B cell (primary cell): Measurements from ENCODE around the gene FOXD3. TPM values are rescaled to one million over a fixed set of nuclear protein-coding genes. Genes with fewer than 3 reads are reported as not detected.

Experiments used
- ATAC-seq: fragments of 200-7000 bp; cut with Tn5 transposase; one replicate; pipeline ENCODE4 v1.10.0; 2021; ENCODE audit warnings: low read depth, mild to moderate bottlenecking, moderate number of reproducible peaks, moderate library complexity
- CTCF ChIA-PET: fragments of 350-600 bp; sonication (Branson Sonifier 250); formaldehyde crosslinking; loops from one replicate; lab custom pipeline; 2021; ENCODE audit warnings: antibody characterized with exemption, inconsistent platforms; lab: Charles Lee
- POLR2A ChIA-PET: fragments of 350-600 bp; sonication (Branson Sonifier 250); formaldehyde crosslinking; loops from one replicate; lab custom pipeline; 2021; ENCODE audit warnings: antibody characterized with exemption; lab: Charles Lee
- DNase-seq: peaks from one replicate; pipeline ENCODE4 v3.0.0; 2013
- H2AFZ ChIP-seq: 2 replicates; pipeline ENCODE4 v1.6.1; 2012; ENCODE audit warnings: mild to moderate bottlenecking, low read depth, low read length; ENCODE audit not compliant: insufficient read depth, poor library complexity, severe bottlenecking
- H3K27ac ChIP-seq, 2 donors: 1 replicate in 1 of 2; 2 replicates in 1 of 2; pipeline ENCODE4 v1.5.1; 2012 to 2013; ENCODE audit warnings: low read length in 2 of 2, mild to moderate bottlenecking in 2 of 2, moderate library complexity in 1 of 2
- H3K27me3 ChIP-seq, 4 experiments: fragments of 200-600 bp in 1 of 4; sonication (generic) in 1 of 4; replicated peaks in 1 of 4; 1 replicate in 2 of 4; 2 replicates in 2 of 4; pipeline versions ENCODE4 v1.6.1 to v1.7.0; 2013 to 2016; ENCODE audit warnings: low read length in 3 of 4, mild to moderate bottlenecking in 2 of 4, mixed read lengths in 1 of 4, moderate library complexity in 1 of 4; ENCODE audit not compliant: insufficient read depth in 4 of 4, control insufficient read depth in 3 of 4; ENCODE audit errors: control extremely low read depth in 1 of 4
- H3K36me3 ChIP-seq, 2 experiments: replicated peaks in 1 of 2; 1 replicate in 1 of 2; 2 replicates in 1 of 2; pipeline versions ENCODE4 v1.6.1 to v1.7.1; 2013; ENCODE audit warnings: low read length in 1 of 2; ENCODE audit not compliant: insufficient read depth in 2 of 2, control insufficient read depth in 1 of 2; ENCODE audit errors: control extremely low read depth in 1 of 2, extremely low read depth in 1 of 2
- H3K4me1 ChIP-seq, 2 donors: fragments of 200-600 bp in 1 of 2; sonication (generic) in 1 of 2; 1 replicate in 1 of 2; 2 replicates in 1 of 2; pipeline versions ENCODE4 v1.5.1 to v1.6.1; 2013 to 2017; ENCODE audit warnings: low read length in 2 of 2; ENCODE audit not compliant: control insufficient read depth in 2 of 2, insufficient read depth in 2 of 2
- H3K4me2 ChIP-seq: replicated peaks from 2 replicates; pipeline ENCODE3; 2012; ENCODE audit warnings: mild to moderate bottlenecking, low read depth, low read length; ENCODE audit not compliant: poor library complexity, severe bottlenecking
- H3K4me3 ChIP-seq, 5 experiments: fragments of 200-600 bp in 1 of 5; sonication (generic) in 1 of 5; 1 replicate in 3 of 5; 2 replicates in 2 of 5; pipeline versions ENCODE4 v1.5.1 to v1.7.0; 2011 to 2016; ENCODE audit warnings: low read length in 4 of 5, mild to moderate bottlenecking in 4 of 5, low read depth in 2 of 5, control low read depth in 1 of 5, moderate library complexity in 1 of 5; ENCODE audit not compliant: insufficient read depth in 1 of 5; ENCODE audit errors: control extremely low read depth in 1 of 5, extremely low read depth in 1 of 5
- H3K79me2 ChIP-seq: fragments of 200-600 bp; sonication (generic); one replicate; pipeline ENCODE4 v1.6.0; 2016; ENCODE audit warnings: low read length; ENCODE audit not compliant: control insufficient read depth, insufficient read depth
- H3K9ac ChIP-seq: fragments of 200-600 bp; sonication (generic); 2 replicates; pipeline ENCODE4 v1.6.1; 2017; ENCODE audit warnings: mild to moderate bottlenecking, low read length, moderate library complexity
- H3K9me3 ChIP-seq, 3 donors: one replicate each; pipeline versions ENCODE4 v1.6.1 to v1.7.1; 2013; ENCODE audit warnings: low read length in 2 of 3; ENCODE audit not compliant: control insufficient read depth in 2 of 3, insufficient read depth in 1 of 3; ENCODE audit errors: control extremely low read depth in 1 of 3
- H4K20me1 ChIP-seq: 2 replicates; pipeline ENCODE4 v1.6.0; 2012; ENCODE audit warnings: mild to moderate bottlenecking, low read length; ENCODE audit not compliant: insufficient read depth, control insufficient read depth, poor library complexity, severe bottlenecking
- H3K27ac Mint-ChIP-seq: one replicate; pipeline ENCODE4 v1.8.0; 2021; ENCODE audit warnings: mixed read lengths
- H3K27me3 Mint-ChIP-seq: one replicate; pipeline ENCODE4 v1.8.0; 2021; ENCODE audit warnings: mixed read lengths
- H3K4me1 Mint-ChIP-seq: one replicate; pipeline ENCODE4 v1.8.0; 2021; ENCODE audit warnings: mixed read lengths
- H3K4me3 Mint-ChIP-seq: one replicate; pipeline ENCODE4 v1.8.0; 2021; ENCODE audit warnings: mixed read lengths
- H3K9me3 Mint-ChIP-seq: one replicate; pipeline ENCODE4 v1.8.0; 2022; ENCODE audit warnings: mixed read lengths; ENCODE audit not compliant: insufficient read depth
- EZH2 ChIP-seq: IDR thresholded peaks from 2 replicates; pipeline ENCODE4 v1.6.1; 2012; ENCODE audit warnings: borderline replicate concordance, low read depth, mild to moderate bottlenecking, moderate library complexity, low read length; ENCODE audit not compliant: insufficient read depth, poor library complexity, severe bottlenecking
- whole genome bisulfite sequencing: methylation state at CpG from one replicate; pipeline ENCODE4 v1.1.5; 2013; ENCODE audit warnings: missing lambda C conversion rate; ENCODE audit not compliant: insufficient coverage; 5-methylcytosine and 5-hydroxymethylcytosine counted together
- intact Hi-C: fragments of 100-400 bp; cut with micrococcal nuclease; formaldehyde crosslinking; loops from one replicate; pipeline ENCODE4 v1.10.0; 2022
- polyA plus RNA-seq: library from polyadenylated mRNA; depleted of rRNA; stranded (reverse); fragments of >200 nt; gene quantifications from 2 replicates; pipeline ENCODE4 v1.2.3, GENCODE V29; 2012
- total RNA-seq, 2 donors: library from RNA; stranded (reverse); fragments of 120-200 nt in 1 of 2; gene quantifications; 1 replicate in 1 of 2; 2 replicates in 1 of 2; pipeline versions ENCODE4 v1.2.3 to v1.2.4, GENCODE V29; 2013 to 2022
- TF ChIP-seq, protein P1 (sequence below): fragments of 200-600 bp; IDR thresholded peaks from one replicate; pipeline ENCODE4 v1.8.0; 2022; ENCODE audit warnings: antibody characterized with exemption, mild to moderate bottlenecking

Gene FOXD3
- total and polyA plus RNA-seq, 2 donors (not counting 1 experiment from before 2014, with no cell fraction given), result not detected

DNA sequence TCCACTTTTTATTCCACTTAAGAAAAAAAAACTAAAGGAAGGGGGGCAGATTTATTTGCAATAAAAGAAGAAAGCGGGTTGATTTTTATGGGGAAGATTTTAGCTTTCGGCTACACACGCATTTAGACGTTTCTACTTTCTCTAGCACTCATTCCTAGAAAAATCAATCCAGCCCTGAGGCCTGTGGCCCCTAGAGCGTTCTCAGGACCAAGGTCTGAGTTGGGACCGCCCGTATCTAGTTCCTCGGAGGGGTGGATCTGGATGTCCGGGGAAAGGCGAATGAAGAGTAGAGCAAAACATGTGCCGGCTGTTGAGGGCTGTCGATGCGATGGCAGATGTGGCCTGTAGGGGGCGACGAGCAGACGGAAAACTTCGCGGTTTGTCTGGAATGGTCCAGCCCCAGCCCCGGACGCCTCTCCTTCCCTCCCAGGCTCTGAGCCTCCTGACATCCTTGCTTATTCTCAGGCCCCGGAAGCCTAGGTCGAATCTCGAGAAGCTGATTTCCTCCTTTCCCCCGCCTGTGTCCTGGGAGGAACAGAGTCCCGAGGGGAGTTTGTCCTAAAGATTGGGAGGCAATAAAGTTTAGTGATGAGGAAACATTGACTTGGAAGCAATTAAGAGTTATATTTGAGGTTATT is 5.2 kb downstream of the FOXD3 start:
- DNase-seq, result peak; percentile 60
- 3% methylated on average over 18 of the region's 25 CpGs for WGBS
- Histone ChIP-seq H3K4me2 (no peak overlapping the region), H3K79me2 (no peaks in the 10 kb centered on the region), H3K36me3 (no peaks in the 10 kb centered on the region), H3K4me1 (peaks cover 36 to 58% of the 10 kb centered on the region in 2 donors), H4K20me1 (no peaks in the 10 kb centered on the region), H3K9ac (no peak overlapping the region), H3K27ac (no peak overlapping the region), H2AFZ (peak overlapping the region; percentile 31), H3K4me3 (no peak overlapping the region), H3K9me3 (peaks cover 8 to 64% (median 17%) of the 10 kb centered on the region in 3 donors), H3K27me3 (peaks cover 2 to 78% (median 71%) of the 10 kb centered on the region in 4 experiments)
- TF ChIP-seq, protein P1, sequence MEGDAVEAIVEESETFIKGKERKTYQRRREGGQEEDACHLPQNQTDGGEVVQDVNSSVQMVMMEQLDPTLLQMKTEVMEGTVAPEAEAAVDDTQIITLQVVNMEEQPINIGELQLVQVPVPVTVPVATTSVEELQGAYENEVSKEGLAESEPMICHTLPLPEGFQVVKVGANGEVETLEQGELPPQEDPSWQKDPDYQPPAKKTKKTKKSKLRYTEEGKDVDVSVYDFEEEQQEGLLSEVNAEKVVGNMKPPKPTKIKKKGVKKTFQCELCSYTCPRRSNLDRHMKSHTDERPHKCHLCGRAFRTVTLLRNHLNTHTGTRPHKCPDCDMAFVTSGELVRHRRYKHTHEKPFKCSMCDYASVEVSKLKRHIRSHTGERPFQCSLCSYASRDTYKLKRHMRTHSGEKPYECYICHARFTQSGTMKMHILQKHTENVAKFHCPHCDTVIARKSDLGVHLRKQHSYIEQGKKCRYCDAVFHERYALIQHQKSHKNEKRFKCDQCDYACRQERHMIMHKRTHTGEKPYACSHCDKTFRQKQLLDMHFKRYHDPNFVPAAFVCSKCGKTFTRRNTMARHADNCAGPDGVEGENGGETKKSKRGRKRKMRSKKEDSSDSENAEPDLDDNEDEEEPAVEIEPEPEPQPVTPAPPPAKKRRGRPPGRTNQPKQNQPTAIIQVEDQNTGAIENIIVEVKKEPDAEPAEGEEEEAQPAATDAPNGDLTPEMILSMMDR, result peak; percentile 64
- no peak for TF ChIP-seq EZH2
- peaks cover 15% of the 10 kb centered on the region for H3K4me1 Mint-ChIP-seq
- H3K27me3 Mint-ChIP-seq, result peaks cover 65% of the 10 kb centered on the region
- H3K4me3 Mint-ChIP-seq, result no peak overlapping the region
- intact Hi-C loops, result no loop called here
- CTCF ChIA-PET, result interaction anchor here (1.0 to 1.4 kb wide), 2 partner anchors 11 to 114 kb away, joined by 3 to 4 read pairs; no protein-coding TSS in a partner anchor
- peak overlapping the region; percentile 21 for H3K27ac Mint-ChIP-seq
- H3K9me3 Mint-ChIP-seq, result peaks cover 2% of the 10 kb centered on the region
- ATAC-seq, result no peak
- POLR2A ChIA-PET, result no interaction called here

GRCh38 chr1:63328122-63328521 is 5.8 kb downstream of the FOXD3 start:
- CTCF ChIA-PET, result no interaction called here
- no peak for TF ChIP-seq EZH2
- TF ChIP-seq, protein P1, result no peak
- Histone ChIP-seq H2AFZ (no peak overlapping the region), H3K9ac (no peak overlapping the region), H4K20me1 (no peaks in the 10 kb centered on the region), H3K27ac (no peak overlapping the region), H3K79me2 (no peaks in the 10 kb centered on the region), H3K9me3 (peaks cover 8 to 59% (median 17%) of the 10 kb centered on the region in 3 donors), H3K36me3 (no peaks in the 10 kb centered on the region), H3K27me3 (peaks cover 2 to 79% (median 70%) of the 10 kb centered on the region in 4 experiments), H3K4me3 (no peak overlapping the region), H3K4me2 (no peak overlapping the region), H3K4me1 (peaks cover 32 to 52% of the 10 kb centered on the region in 2 donors)
- no peak for DNase-seq
- intact Hi-C loops, result no loop called here
- Mint-ChIP-seq H3K27ac (no peak overlapping the region), H3K4me1 (peaks cover 15% of the 10 kb centered on the region), H3K4me3 (no peak overlapping the region), H3K9me3 (peaks cover 2% of the 10 kb centered on the region), H3K27me3 (peaks cover 71% of the 10 kb centered on the region)
- POLR2A ChIA-PET, result no interaction called here
- 55% methylated on average over 7 of the region's 8 CpGs for WGBS
- ATAC-seq, result no peak
